SK-N-MC (cell line): ENCODE results near the gene PAFAH2.

ENCODE experiments used
- EZH2 ChIP-seq: fragments of 200-600 bp; sonication (generic); IDR thresholded peaks from one replicate; pipeline ENCODE4 v1.6.1; 2017; ENCODE audit warnings: antibody characterized with exemption
- FOXP2 ChIP-seq: optimal IDR thresholded peaks from 2 replicates; pipeline ENCODE3; 2011; ENCODE audit warnings: mild to moderate bottlenecking, moderate library complexity; ENCODE audit not compliant: insufficient read depth; ENCODE audit errors: extremely low read length, control extremely low read depth
- POLR2AphosphoS5 ChIP-seq: IDR thresholded peaks from 2 replicates; pipeline ENCODE4 v1.6.1; 2012; ENCODE audit warnings: mild to moderate bottlenecking, low read depth, low read length, borderline replicate concordance

GRCh38 chr1:25989440-25990234 lies 8.2 kb downstream of the PAFAH2 start:
- TF ChIP-seq POLR2AphosphoS5 (no peak), EZH2 (no peak), FOXP2 (no peak)
